ENCODE results near the gene KCNH1. TPM values are rescaled to one million over a fixed set of nuclear protein-coding genes. Genes with fewer than 3 reads are reported as not detected.

The KCNH1 gene
- total and polyA plus RNA-seq, 9 of the 15 experiments (the other 6 are each of a cell fraction or from before 2014, with no cell fraction given), result not detected

DNA sequence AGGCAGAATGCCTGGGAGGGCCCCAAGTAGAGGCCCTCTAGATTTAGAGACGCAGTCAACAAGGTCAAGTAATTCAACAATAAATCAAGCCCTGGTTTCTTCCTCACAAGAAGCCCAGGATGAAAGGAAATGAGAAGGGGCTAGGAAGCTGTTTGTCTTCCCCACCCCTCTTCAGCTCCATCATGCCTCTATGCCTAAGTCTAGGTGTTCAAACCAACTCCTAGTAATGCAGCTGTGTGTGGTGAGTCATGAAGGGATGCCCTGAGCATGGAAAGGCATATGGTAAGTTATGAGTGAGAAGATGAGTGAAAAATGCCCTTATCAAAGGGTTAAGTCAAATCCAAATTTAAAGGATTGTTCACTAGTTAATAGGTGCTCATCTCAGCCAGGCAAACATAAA is 339.5 kb downstream of the KCNH1 start (continued):
- TF ChIP-seq, protein P1, sequence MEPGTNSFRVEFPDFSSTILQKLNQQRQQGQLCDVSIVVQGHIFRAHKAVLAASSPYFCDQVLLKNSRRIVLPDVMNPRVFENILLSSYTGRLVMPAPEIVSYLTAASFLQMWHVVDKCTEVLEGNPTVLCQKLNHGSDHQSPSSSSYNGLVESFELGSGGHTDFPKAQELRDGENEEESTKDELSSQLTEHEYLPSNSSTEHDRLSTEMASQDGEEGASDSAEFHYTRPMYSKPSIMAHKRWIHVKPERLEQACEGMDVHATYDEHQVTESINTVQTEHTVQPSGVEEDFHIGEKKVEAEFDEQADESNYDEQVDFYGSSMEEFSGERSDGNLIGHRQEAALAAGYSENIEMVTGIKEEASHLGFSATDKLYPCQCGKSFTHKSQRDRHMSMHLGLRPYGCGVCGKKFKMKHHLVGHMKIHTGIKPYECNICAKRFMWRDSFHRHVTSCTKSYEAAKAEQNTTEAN (CRISPR knock-in tag; IDR thresholded peaks at IDR 0.05), result no peak
- no peak for TF ChIP-seq KAT8 (IDR thresholded peaks at IDR 0.05; ENCODE audit: low read depth)
- TF ChIP-seq, protein P2, sequence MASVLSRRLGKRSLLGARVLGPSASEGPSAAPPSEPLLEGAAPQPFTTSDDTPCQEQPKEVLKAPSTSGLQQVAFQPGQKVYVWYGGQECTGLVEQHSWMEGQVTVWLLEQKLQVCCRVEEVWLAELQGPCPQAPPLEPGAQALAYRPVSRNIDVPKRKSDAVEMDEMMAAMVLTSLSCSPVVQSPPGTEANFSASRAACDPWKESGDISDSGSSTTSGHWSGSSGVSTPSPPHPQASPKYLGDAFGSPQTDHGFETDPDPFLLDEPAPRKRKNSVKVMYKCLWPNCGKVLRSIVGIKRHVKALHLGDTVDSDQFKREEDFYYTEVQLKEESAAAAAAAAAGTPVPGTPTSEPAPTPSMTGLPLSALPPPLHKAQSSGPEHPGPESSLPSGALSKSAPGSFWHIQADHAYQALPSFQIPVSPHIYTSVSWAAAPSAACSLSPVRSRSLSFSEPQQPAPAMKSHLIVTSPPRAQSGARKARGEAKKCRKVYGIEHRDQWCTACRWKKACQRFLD (CRISPR knock-in tag; IDR thresholded peaks at IDR 0.05), result no peak

DNA sequence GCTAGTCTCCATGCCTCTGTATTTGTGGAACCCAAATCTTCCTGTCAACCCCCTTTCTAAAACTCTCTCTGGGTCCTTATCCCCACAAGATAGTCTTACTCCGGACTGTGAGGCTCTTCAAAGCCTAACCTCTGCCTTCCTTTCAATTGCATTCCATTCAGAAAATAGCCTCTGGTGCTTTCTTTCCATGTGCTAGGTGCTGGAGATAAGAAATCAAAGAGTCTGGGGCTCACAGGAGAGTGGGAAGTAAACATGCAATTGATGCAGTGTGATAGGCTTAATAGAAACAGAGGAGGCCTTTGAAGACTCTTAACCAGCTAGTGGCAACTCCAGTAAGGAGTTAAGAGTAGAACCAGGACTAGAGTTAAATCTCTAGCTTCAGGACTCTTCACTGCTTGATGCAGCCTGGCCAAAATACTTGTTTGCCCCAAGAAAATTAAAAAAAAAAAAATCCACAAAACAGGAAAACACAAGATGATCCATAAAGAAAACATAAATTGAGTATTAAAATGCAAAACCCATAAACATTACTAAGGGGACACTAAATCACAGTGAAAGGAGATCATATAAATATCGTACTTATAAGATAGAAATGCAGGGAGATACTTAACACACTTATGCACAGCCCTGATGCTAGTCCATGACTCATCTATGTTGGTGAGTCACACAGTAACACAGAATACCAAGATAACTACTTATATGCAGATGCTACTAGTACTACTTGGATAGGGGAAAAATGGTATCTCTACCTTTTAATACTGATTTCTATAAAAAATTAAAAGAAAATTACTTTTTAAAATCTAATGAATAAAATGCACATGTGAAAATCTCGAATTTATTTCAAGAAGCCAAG is 341.5 kb downstream of the KCNH1 start:
- Histone ChIP-seq H3K4me1 (replicated peaks in 1 of 2; ENCODE audit: control insufficient read depth in 2 of 2, insufficient read depth in 2 of 2, low read length in 2 of 2) (no peaks in the 10 kb centered on the region), H2AFZ (ENCODE audit: low read depth, low read length) (no peak overlapping the region), H3K36me3 (ENCODE audit: control insufficient read depth, insufficient read depth, low read length) (no peaks in the 10 kb centered on the region), H3K27me3 (ENCODE audit: control insufficient read depth in 2 of 2, insufficient read depth in 2 of 2, low read length in 2 of 2) (no peaks in the 10 kb centered on the region; a peak in 1 of 5 replicates), H3K9me3 (replicated peaks; ENCODE audit: control insufficient read depth, insufficient read depth, low read depth, low read length) (no peaks in the 10 kb centered on the region), H4K20me1 (replicated peaks; ENCODE audit: control insufficient read depth, insufficient read depth, low read length) (no peaks in the 10 kb centered on the region), H3K79me2 (ENCODE audit: control insufficient read depth, insufficient read depth, low read length) (no peaks in the 10 kb centered on the region), H3K9ac (ENCODE audit: insufficient read depth in 1 of 2, low read depth in 2 of 2, low read length in 2 of 2) (no peak overlapping the region), H3K27ac (ENCODE audit: extremely low read depth, low read depth, low read length) (no peak overlapping the region), H3K9me1 (ENCODE audit: control insufficient read depth, insufficient read depth, low read length) (no peaks in the 10 kb centered on the region), H3K4me2 (ENCODE audit: insufficient read depth, low read length) (no peak overlapping the region), H3K4me3 (no peak overlapping the region)
- in situ Hi-C loops (cut with MboI) (no loop called here), intact Hi-C loops (cut with micrococcal nuclease) (no loop called here)
- POLR2A ChIA-PET, result no interaction called here
- CTCF ChIA-PET (ENCODE audit: low intra/inter-chr PET ratio), result no interaction called here
- FAIRE-seq (no peak), DNase-seq (ENCODE audit: extremely low read depth in 1 of 4, low spot score in 3 of 4) (peak in 3 of 4 experiments; percentile 5 to 28 (median 18)), ATAC-seq (no peak)
- 0% methylated on average over 3 of the region's 3 CpGs for WGBS (ENCODE audit: insufficient coverage, low coverage, missing lambda C conversion rate)
- no TSS peak for BruUV-seq (replicated peaks)
- TF ChIP-seq JUND (IDR thresholded peaks at IDR 0.05; ENCODE audit: borderline replicate concordance, low read depth, low read length), result peak; percentile 72
- peak; percentile 58; the same call in 2 of the 3 replicates for TF ChIP-seq JUND (tag; IDR thresholded peaks at IDR 0.05; ENCODE audit: borderline replicate concordance, low read depth, low read length)
- TF ChIP-seq SAP30 (IDR thresholded peaks at IDR 0.05; ENCODE audit: borderline replicate concordance, insufficient read depth, low read depth, low read length, poor library complexity, severe bottlenecking), result no peak
- TF ChIP-seq, protein P3, sequence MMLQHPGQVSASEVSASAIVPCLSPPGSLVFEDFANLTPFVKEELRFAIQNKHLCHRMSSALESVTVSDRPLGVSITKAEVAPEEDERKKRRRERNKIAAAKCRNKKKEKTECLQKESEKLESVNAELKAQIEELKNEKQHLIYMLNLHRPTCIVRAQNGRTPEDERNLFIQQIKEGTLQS (IDR thresholded peaks at IDR 0.05), result peak; percentile 64
- TF ChIP-seq, protein P3 (CRISPR knock-in tag; conservative IDR thresholded peaks at IDR 0.05), result no peak
- TF ChIP-seq, protein P4, sequence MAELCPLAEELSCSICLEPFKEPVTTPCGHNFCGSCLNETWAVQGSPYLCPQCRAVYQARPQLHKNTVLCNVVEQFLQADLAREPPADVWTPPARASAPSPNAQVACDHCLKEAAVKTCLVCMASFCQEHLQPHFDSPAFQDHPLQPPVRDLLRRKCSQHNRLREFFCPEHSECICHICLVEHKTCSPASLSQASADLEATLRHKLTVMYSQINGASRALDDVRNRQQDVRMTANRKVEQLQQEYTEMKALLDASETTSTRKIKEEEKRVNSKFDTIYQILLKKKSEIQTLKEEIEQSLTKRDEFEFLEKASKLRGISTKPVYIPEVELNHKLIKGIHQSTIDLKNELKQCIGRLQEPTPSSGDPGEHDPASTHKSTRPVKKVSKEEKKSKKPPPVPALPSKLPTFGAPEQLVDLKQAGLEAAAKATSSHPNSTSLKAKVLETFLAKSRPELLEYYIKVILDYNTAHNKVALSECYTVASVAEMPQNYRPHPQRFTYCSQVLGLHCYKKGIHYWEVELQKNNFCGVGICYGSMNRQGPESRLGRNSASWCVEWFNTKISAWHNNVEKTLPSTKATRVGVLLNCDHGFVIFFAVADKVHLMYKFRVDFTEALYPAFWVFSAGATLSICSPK (IDR thresholded peaks at IDR 0.05; ENCODE audit: borderline replicate concordance), result no peak
- no peak for TF ChIP-seq ETV5 (CRISPR knock-in tag; IDR thresholded peaks at IDR 0.05; ENCODE audit: low read depth)
- peak; percentile 84 for TF ChIP-seq FOSL1 (tag; conservative IDR thresholded peaks at IDR 0.05)
